ENCODE results near the gene KLK13. TPM values are rescaled to one million over a fixed set of nuclear protein-coding genes. Genes with fewer than 3 reads are reported as not detected.

Gene KLK13
- total and polyA plus RNA-seq, 2 of the 13 experiments (the other 11 are each of a cell fraction or from before 2014, with no cell fraction given), result 0.09 TPM; not detected in 1

- FAIRE-seq (no peak), ATAC-seq (no peak), DNase-seq (ENCODE audit: low spot score) (no peak)
- CTCF ChIA-PET (ENCODE audit: low intra/inter-chr PET ratio, low total read pairs), result no interaction called here
- no peak overlapping the region for H3K9ac ChIP-seq (ENCODE audit: insufficient read depth, low read depth, low read length)
- no peaks in the 10 kb centered on the region for H3K36me3 ChIP-seq (replicated peaks in 1 of 2; ENCODE audit: control insufficient read depth in 1 of 2, insufficient read depth in 2 of 2, low read length in 2 of 2)
- intact Hi-C loops (cut with micrococcal nuclease; ENCODE audit: unreplicated experiment), result loop anchor here (10.0 kb wide), 1 partner anchor 75 kb away; no protein-coding TSS in a partner anchor
- no peaks in the 10 kb centered on the region for H3K9me3 ChIP-seq (ENCODE audit: low read length)
- TF ChIP-seq ZNF550 (CRISPR knock-in tag; IDR thresholded peaks at IDR 0.05; ENCODE audit: borderline replicate concordance) (no peak), SRSF4 (IDR thresholded peaks at IDR 0.05; ENCODE audit: low read depth, low read length, poor library complexity, severe bottlenecking) (no peak)
- no peak overlapping the region for H3K27ac ChIP-seq (ENCODE audit: extremely low read length, insufficient read depth, low read length)
- H3K4me3 ChIP-seq (replicated peaks in 1 of 3; ENCODE audit: insufficient read depth in 1 of 3, low read depth in 2 of 3, low read length in 3 of 3), result no peak overlapping the region
- no peak overlapping the region for H2AFZ ChIP-seq (ENCODE audit: low read length)
- H3K27me3 ChIP-seq (ENCODE audit: control insufficient read depth in 1 of 2, insufficient read depth in 2 of 2, low read length in 2 of 2), result peaks cover 1 to 7% of the 10 kb centered on the region in 2 experiments; a peak in 2 of 5 replicates
- no peaks in the 10 kb centered on the region for H3K79me2 ChIP-seq (ENCODE audit: insufficient read depth, low read length)
- under 1% methylated on average over 4 of the region's 4 CpGs for WGBS (ENCODE audit: low lambda C conversion rate)
- H3K4me1 ChIP-seq (ENCODE audit: insufficient read depth, low read length), result no peaks in the 10 kb centered on the region
- H4K20me1 ChIP-seq (ENCODE audit: insufficient read depth, low read length), result no peaks in the 10 kb centered on the region
- H3K4me2 ChIP-seq (ENCODE audit: low read depth, low read length), result no peak overlapping the region
- POLR2A ChIA-PET, result no interaction called here
- in situ Hi-C loops (cut with HindIII; ENCODE audit: extremely low pct_ligation_motif_present, low pct_unique_long_range_greater_than_20kb), result no loop called here
- BruUV-seq (replicated peaks), result no TSS peak
These were observed 54.7 kb downstream of the KLK13 start for GRCh38 chr19:51010066-51010795.

GRCh38 chr19:51009061-51009891, 55.6 kb downstream of the KLK13 start:
- no peaks in the 10 kb centered on the region for H4K20me1 ChIP-seq (ENCODE audit: insufficient read depth, low read length)
- no peaks in the 10 kb centered on the region for H3K9me3 ChIP-seq (ENCODE audit: low read length)
- H3K9ac ChIP-seq (ENCODE audit: insufficient read depth, low read depth, low read length), result no peak overlapping the region
- WGBS (ENCODE audit: low lambda C conversion rate), result 7% methylated on average over 17 of the region's 19 CpGs
- intact Hi-C loops (cut with micrococcal nuclease; ENCODE audit: unreplicated experiment), result no loop called here
- in situ Hi-C loops (cut with HindIII; ENCODE audit: extremely low pct_ligation_motif_present, low pct_unique_long_range_greater_than_20kb), result no loop called here
- no TSS peak for BruUV-seq (replicated peaks)
- peaks cover 1 to 7% of the 10 kb centered on the region in 2 experiments; a peak in 2 of 5 replicates for H3K27me3 ChIP-seq (ENCODE audit: control insufficient read depth in 1 of 2, insufficient read depth in 2 of 2, low read length in 2 of 2)
- H2AFZ ChIP-seq (ENCODE audit: low read length), result no peak overlapping the region
- no peak for ATAC-seq
- no peaks in the 10 kb centered on the region for H3K79me2 ChIP-seq (ENCODE audit: insufficient read depth, low read length)
- no peak for DNase-seq (ENCODE audit: low spot score)
- no peaks in the 10 kb centered on the region for H3K36me3 ChIP-seq (replicated peaks in 1 of 2; ENCODE audit: control insufficient read depth in 1 of 2, insufficient read depth in 2 of 2, low read length in 2 of 2)
- ChIA-PET CTCF (ENCODE audit: low intra/inter-chr PET ratio, low total read pairs) (no interaction called here), POLR2A (no interaction called here)
- H3K27ac ChIP-seq (ENCODE audit: extremely low read length, insufficient read depth, low read length), result no peak overlapping the region
- no peak overlapping the region for H3K4me2 ChIP-seq (ENCODE audit: low read depth, low read length)
- no peaks in the 10 kb centered on the region for H3K4me1 ChIP-seq (ENCODE audit: insufficient read depth, low read length)
- no peak for FAIRE-seq
- no peak overlapping the region for H3K4me3 ChIP-seq (replicated peaks in 1 of 3; ENCODE audit: insufficient read depth in 1 of 3, low read depth in 2 of 3, low read length in 3 of 3)
- TF ChIP-seq POLR2AphosphoS5 (IDR thresholded peaks at IDR 0.05; ENCODE audit: low read depth, low read length) (no peak), ATF7 (IDR thresholded peaks at IDR 0.05) (no peak), ATF7 (CRISPR knock-in tag; IDR thresholded peaks at IDR 0.05) (no peak), ARHGAP35 (CRISPR knock-in tag; IDR thresholded peaks at IDR 0.05; ENCODE audit: borderline replicate concordance) (no peak), NCOA2 (CRISPR knock-in tag; IDR thresholded peaks at IDR 0.05) (no peak), POLR2AphosphoS2 (IDR thresholded peaks at IDR 0.05; ENCODE audit: low read depth, low read length) (no peak), SRY (CRISPR knock-in tag; IDR thresholded peaks at IDR 0.05) (no peak), NFE2L1 (CRISPR knock-in tag; IDR thresholded peaks at IDR 0.05; ENCODE audit: borderline replicate concordance) (no peak), GRHL1 (CRISPR knock-in tag; conservative IDR thresholded peaks at IDR 0.05) (no peak), ARID2 (CRISPR knock-in tag; IDR thresholded peaks at IDR 0.05; ENCODE audit: borderline replicate concordance) (no peak), ATF5 (CRISPR knock-in tag; IDR thresholded peaks at IDR 0.05; ENCODE audit: low read depth) (no peak), SRSF9 (IDR thresholded peaks at IDR 0.05; ENCODE audit: borderline replicate concordance, insufficient read depth, low read depth, low read length, poor library complexity, severe bottlenecking) (no peak), ZBTB21 (CRISPR knock-in tag; IDR thresholded peaks at IDR 0.05) (no peak)
